H9 (cell line): Measurements from ENCODE around the gene INPP5A. TPM values are rescaled to one million over a fixed set of nuclear protein-coding genes. Genes with fewer than 3 reads are reported as not detected.
"Not testable (repeated sequence)": the region's sequence is repeated elsewhere in the genome, so short reads cannot be mapped to it uniquely, and the experiment has no call there.

Experiments
- DNase-seq: peaks from one replicate; pipeline ENCODE4 v3.0.0-alpha.2; 2017
- H2AFZ ChIP-seq: one replicate; pipeline ENCODE4 v1.6.1; 2013; ENCODE audit warnings: mild to moderate bottlenecking, low read length, control low read depth, moderate library complexity
- H2AK5ac ChIP-seq: 2 replicates; pipeline ENCODE4 v1.6.1; 2013; ENCODE audit warnings: low read length, control low read depth, mixed read lengths; ENCODE audit not compliant: insufficient read length
- H2BK120ac ChIP-seq: one replicate; pipeline ENCODE4 v1.6.1; 2013; ENCODE audit warnings: low read depth, mild to moderate bottlenecking, low read length, control low read depth, inconsistent platforms; ENCODE audit not compliant: poor library complexity, severe bottlenecking
- H2BK12ac ChIP-seq: 2 replicates; pipeline ENCODE4 v1.6.1; 2013; ENCODE audit warnings: low read length, control low read depth, mixed read lengths, low read depth; ENCODE audit not compliant: insufficient read length
- H2BK15ac ChIP-seq: 2 replicates; pipeline ENCODE4 v1.6.1; 2013; ENCODE audit warnings: low read depth, low read length, control low read depth
- H2BK20ac ChIP-seq: one replicate; pipeline ENCODE4 v1.6.1; 2013; ENCODE audit warnings: low read depth, mild to moderate bottlenecking, low read length, control low read depth, inconsistent platforms; ENCODE audit not compliant: poor library complexity, severe bottlenecking
- H2BK5ac ChIP-seq: 2 replicates; pipeline ENCODE4 v1.6.1; 2013; ENCODE audit warnings: low read length, control low read depth, mixed read lengths; ENCODE audit not compliant: insufficient read length
- H3K14ac ChIP-seq: 2 replicates; pipeline ENCODE4 v1.6.1; 2013; ENCODE audit warnings: low read length, control low read depth; ENCODE audit not compliant: insufficient read depth
- H3K18ac ChIP-seq: 2 replicates; pipeline ENCODE4 v1.6.1; 2013; ENCODE audit warnings: low read depth, mild to moderate bottlenecking, mixed read lengths, low read length, control low read depth; ENCODE audit not compliant: insufficient read length
- H3K23ac ChIP-seq: 2 replicates; pipeline ENCODE4 v1.6.1; 2013; ENCODE audit warnings: low read length, control low read depth, mixed read lengths, low read depth; ENCODE audit not compliant: insufficient read length
- H3K23me2 ChIP-seq: 2 replicates; pipeline ENCODE4 v1.6.1; 2013; ENCODE audit warnings: low read depth, mild to moderate bottlenecking, mixed read lengths, low read length, control low read depth; ENCODE audit not compliant: insufficient read length, poor library complexity, severe bottlenecking
- H3K27ac ChIP-seq: 2 replicates; pipeline ENCODE4 v1.5.1; 2013; ENCODE audit warnings: low read length, control low read depth, mixed read lengths, low read depth; ENCODE audit not compliant: insufficient read length
- H3K27me3 ChIP-seq: 2 replicates; pipeline ENCODE4 v1.6.1; 2013; ENCODE audit warnings: low read length, control low read depth, inconsistent platforms; ENCODE audit not compliant: insufficient read depth
- H3K4ac ChIP-seq: 2 replicates; pipeline ENCODE4 v1.6.1; 2013; ENCODE audit warnings: low read depth, mild to moderate bottlenecking, control low read depth, inconsistent platforms, low read length, moderate library complexity
- H3K4me1 ChIP-seq: 2 replicates; pipeline ENCODE4 v1.6.1; 2013; ENCODE audit warnings: low read length, control low read depth, inconsistent platforms; ENCODE audit not compliant: insufficient read depth
- H3K4me2 ChIP-seq: 2 replicates; pipeline ENCODE4 v1.6.1; 2013; ENCODE audit warnings: low read length, control low read depth, mixed read lengths; ENCODE audit not compliant: insufficient read length, insufficient read depth
- H3K56ac ChIP-seq: 2 replicates; pipeline ENCODE4 v1.6.1; 2013; ENCODE audit warnings: low read depth, mild to moderate bottlenecking, mixed read lengths, low read length, control low read depth; ENCODE audit not compliant: insufficient read length
- H3K79me1 ChIP-seq: 2 replicates; pipeline ENCODE4 v1.6.1; 2013; ENCODE audit warnings: low read depth, mild to moderate bottlenecking, moderate library complexity, low read length, control low read depth, inconsistent platforms; ENCODE audit not compliant: insufficient read depth, poor library complexity, severe bottlenecking
- H3K79me2 ChIP-seq: 2 replicates; pipeline ENCODE4 v1.6.1; 2013; ENCODE audit warnings: low read length, control low read depth, inconsistent platforms; ENCODE audit not compliant: insufficient read depth
- H3K9ac ChIP-seq: 2 replicates; pipeline ENCODE4 v1.6.1; 2013; ENCODE audit warnings: low read length, control low read depth, mixed read lengths; ENCODE audit not compliant: insufficient read length; ENCODE audit errors: extremely low read depth
- H3K9me3 ChIP-seq: one replicate; pipeline ENCODE4 v1.6.1; 2013; ENCODE audit warnings: low read depth, low read length, inconsistent platforms; ENCODE audit not compliant: control insufficient read depth
- H3T11ph ChIP-seq: one replicate; pipeline ENCODE4 v1.6.1; 2013; ENCODE audit warnings: mild to moderate bottlenecking, low read length, control low read depth, inconsistent platforms
- H4K20me1 ChIP-seq: one replicate; pipeline ENCODE4 v1.6.1; 2013; ENCODE audit not compliant: control insufficient read depth, insufficient read length, insufficient read depth
- H4K5ac ChIP-seq: 2 replicates; pipeline ENCODE4 v1.6.1; 2013; ENCODE audit warnings: low read depth, mild to moderate bottlenecking, mixed read lengths, low read length, control low read depth; ENCODE audit not compliant: insufficient read length
- H4K8ac ChIP-seq: replicated peaks from 2 replicates; pipeline ENCODE4 v1.6.1; 2013; ENCODE audit warnings: low read length, control low read depth, mixed read lengths, low read depth; ENCODE audit not compliant: insufficient read length
- H4K91ac ChIP-seq: 2 replicates; pipeline ENCODE4 v1.6.1; 2013; ENCODE audit warnings: low read depth, mild to moderate bottlenecking, moderate library complexity, mixed read lengths, low read length, control low read depth; ENCODE audit not compliant: insufficient read length
- H3K27ac Mint-ChIP-seq, 3 experiments: 2 replicates in 2 of 3; 3 replicates in 1 of 3; pipeline ENCODE4 v1.8.0; 2020 to 2021; ENCODE audit warnings: mixed read lengths in 3 of 3, mild to moderate bottlenecking in 1 of 3, moderate library complexity in 1 of 3
- H3K27me3 Mint-ChIP-seq: 2 replicates; pipeline ENCODE4 v1.8.0; 2021; ENCODE audit warnings: low read depth, mild to moderate bottlenecking, moderate library complexity, mixed read lengths
- H3K36me3 Mint-ChIP-seq, 3 experiments: 2 replicates in 2 of 3; 3 replicates in 1 of 3; pipeline ENCODE4 v1.8.0; 2020 to 2021; ENCODE audit warnings: low read depth in 3 of 3, mixed read lengths in 3 of 3; ENCODE audit not compliant: insufficient read depth in 1 of 3
- H3K4me1 Mint-ChIP-seq, 2 experiments: 2 replicates each; pipeline ENCODE4 v1.8.0; 2020; ENCODE audit warnings: mixed read lengths in 2 of 2
- H3K4me3 Mint-ChIP-seq, 2 experiments: 2 replicates in 1 of 2; 3 replicates in 1 of 2; pipeline ENCODE4 v1.8.0; 2020 to 2021; ENCODE audit warnings: mild to moderate bottlenecking in 2 of 2, mixed read lengths in 2 of 2, moderate library complexity in 1 of 2
- H3K9me3 Mint-ChIP-seq, 2 experiments: 2 replicates in 1 of 2; 3 replicates in 1 of 2; pipeline ENCODE4 v1.8.0; 2020; ENCODE audit warnings: mild to moderate bottlenecking in 2 of 2, mixed read lengths in 2 of 2, moderate library complexity in 1 of 2
- WGBS: extraction: QIAGEN DNeasy Blood & Tissue Kit; methylation state at CpG from one replicate; pipeline ENCODE4 v1.1.7; 2013; ENCODE audit warnings: missing lambda C conversion rate, low lambda C conversion rate, mixed read lengths; ENCODE audit not compliant: insufficient read length; ENCODE audit errors: extremely low coverage; 5-methylcytosine and 5-hydroxymethylcytosine counted together
- total RNA-seq: library from RNA; stranded (reverse); gene quantifications from 2 replicates; pipeline ENCODE4 v1.2.1, GENCODE V29; 2021
- TF ChIP-seq, protein P1 (sequence below): fragments of 200-600 bp; sonication (generic); conservative IDR thresholded peaks from 3 replicates; pipeline ENCODE4 v1.8.0; 2021; ENCODE audit warnings: antibody characterized with exemption, mild to moderate bottlenecking

INPP5A gene
- total RNA-seq, 1 experiment from 2014 or later = 17.7 TPM

DNA sequence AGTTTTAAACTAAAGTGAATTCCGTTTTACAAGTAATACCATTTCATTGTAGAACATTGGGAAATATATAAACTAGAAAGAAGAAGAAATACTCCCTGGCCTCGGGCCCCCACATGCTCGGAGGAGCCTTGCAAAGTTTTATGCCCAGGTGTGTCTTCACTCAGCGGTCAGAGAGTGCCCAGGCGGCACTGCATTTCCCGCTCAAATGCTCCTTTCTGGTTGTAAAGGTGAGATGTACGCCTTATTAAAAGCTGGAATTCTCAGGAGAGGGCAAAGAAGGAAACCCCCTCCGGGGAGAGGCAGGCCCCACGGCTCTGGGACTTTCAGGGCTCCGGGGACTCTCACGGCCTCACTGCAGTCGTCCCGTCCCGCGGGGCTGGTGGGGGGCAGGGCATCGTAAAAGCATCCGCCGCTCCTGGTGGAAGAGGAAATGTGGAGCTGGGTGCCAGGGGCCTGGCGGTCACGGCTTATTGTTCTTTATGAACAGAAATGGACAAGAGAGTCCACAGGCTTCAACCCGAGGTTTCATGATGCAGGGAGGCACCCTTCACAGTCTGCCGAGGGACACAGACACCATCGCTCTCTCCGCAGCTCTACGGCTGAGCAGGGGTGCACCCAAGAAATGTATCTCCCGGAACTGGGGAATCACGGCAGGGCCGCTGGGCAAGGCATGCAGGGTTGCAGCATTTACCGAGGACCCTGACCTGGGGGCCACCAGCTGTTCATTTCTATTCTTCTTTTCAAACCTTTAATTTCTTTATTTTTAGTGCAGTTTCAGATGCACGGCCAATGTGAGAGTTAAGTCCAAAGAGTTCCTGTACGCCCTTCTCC is 47.7 kb upstream of the INPP5A start:
- H2BK15ac ChIP-seq = no peak overlapping the region
- no peak overlapping the region for H3K56ac ChIP-seq
- no peak overlapping the region for H3K4ac ChIP-seq
- no peak overlapping the region for H3K27ac ChIP-seq
- no peak overlapping the region for H2BK20ac ChIP-seq
- Mint-ChIP-seq H3K9me3 (peaks cover 3 to 6% of the 10 kb centered on the region in 2 experiments; a peak in 2 of 5 replicates), H3K4me1 (no peaks in the 10 kb centered on the region), H3K4me3 (no peak overlapping the region; a peak in 1 of 5 replicates), H3K27me3 (peaks cover 26% of the 10 kb centered on the region), H3K27ac (no peak overlapping the region; a peak in 1 of 7 replicates), H3K36me3 (no peaks in the 10 kb centered on the region; a peak in 1 of 7 replicates)
- no peak overlapping the region for H2BK120ac ChIP-seq
- WGBS = no CpG with 5 or more reads among the region's 31 CpGs
- H4K91ac ChIP-seq = no peak overlapping the region
- H3K14ac ChIP-seq = no peak overlapping the region
- no peak overlapping the region for H3K9ac ChIP-seq
- no peak overlapping the region for H3K23ac ChIP-seq
- H3K18ac ChIP-seq = no peak overlapping the region
- H2BK12ac ChIP-seq = no peak overlapping the region
- H3K79me1 ChIP-seq = no peaks in the 10 kb centered on the region
- H2AK5ac ChIP-seq = no peak overlapping the region
- H3T11ph ChIP-seq = no peak overlapping the region
- no peak overlapping the region for H2AFZ ChIP-seq
- H2BK5ac ChIP-seq = no peak overlapping the region
- no peaks in the 10 kb centered on the region for H3K79me2 ChIP-seq
- TF ChIP-seq, protein P1, sequence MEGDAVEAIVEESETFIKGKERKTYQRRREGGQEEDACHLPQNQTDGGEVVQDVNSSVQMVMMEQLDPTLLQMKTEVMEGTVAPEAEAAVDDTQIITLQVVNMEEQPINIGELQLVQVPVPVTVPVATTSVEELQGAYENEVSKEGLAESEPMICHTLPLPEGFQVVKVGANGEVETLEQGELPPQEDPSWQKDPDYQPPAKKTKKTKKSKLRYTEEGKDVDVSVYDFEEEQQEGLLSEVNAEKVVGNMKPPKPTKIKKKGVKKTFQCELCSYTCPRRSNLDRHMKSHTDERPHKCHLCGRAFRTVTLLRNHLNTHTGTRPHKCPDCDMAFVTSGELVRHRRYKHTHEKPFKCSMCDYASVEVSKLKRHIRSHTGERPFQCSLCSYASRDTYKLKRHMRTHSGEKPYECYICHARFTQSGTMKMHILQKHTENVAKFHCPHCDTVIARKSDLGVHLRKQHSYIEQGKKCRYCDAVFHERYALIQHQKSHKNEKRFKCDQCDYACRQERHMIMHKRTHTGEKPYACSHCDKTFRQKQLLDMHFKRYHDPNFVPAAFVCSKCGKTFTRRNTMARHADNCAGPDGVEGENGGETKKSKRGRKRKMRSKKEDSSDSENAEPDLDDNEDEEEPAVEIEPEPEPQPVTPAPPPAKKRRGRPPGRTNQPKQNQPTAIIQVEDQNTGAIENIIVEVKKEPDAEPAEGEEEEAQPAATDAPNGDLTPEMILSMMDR = no peak
- no peak overlapping the region for H4K8ac ChIP-seq
- no peak overlapping the region for H4K5ac ChIP-seq
- no peaks in the 10 kb centered on the region for H3K23me2 ChIP-seq
- H3K4me2 ChIP-seq = no peak overlapping the region
- no peaks in the 10 kb centered on the region for H3K4me1 ChIP-seq
- peak; percentile 18 for DNase-seq
- H3K9me3 ChIP-seq = no peaks in the 10 kb centered on the region
- H3K27me3 ChIP-seq = no peaks in the 10 kb centered on the region
- no peaks in the 10 kb centered on the region for H4K20me1 ChIP-seq

DNA sequence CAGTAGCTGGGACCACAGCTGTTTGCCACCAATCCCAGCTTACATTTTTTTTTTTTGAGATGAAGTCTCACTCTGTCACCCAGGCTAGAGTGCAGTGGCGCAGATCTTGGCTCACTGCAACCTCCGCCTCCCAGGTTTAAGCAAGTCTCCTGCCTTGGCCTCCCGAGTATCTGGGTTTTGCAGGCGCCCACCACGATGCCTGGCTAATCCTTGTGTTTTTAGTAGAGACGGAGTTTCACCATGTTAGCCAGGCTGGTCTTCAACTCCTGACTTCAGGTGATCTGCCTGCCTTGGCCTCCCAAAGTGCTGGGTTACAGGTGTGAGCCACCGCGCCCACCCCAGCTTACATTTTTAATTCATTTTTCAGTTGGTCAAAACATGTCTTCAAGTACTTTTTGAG is 46.1 kb upstream of the INPP5A start:
- H2BK20ac ChIP-seq, H2BK5ac ChIP-seq, H3K9me3 Mint-ChIP-seq, H3K14ac ChIP-seq, H3K9me3 ChIP-seq, H3K27ac ChIP-seq, H4K91ac ChIP-seq, H3K18ac ChIP-seq, DNase-seq, H3T11ph ChIP-seq, H2AK5ac ChIP-seq, H4K20me1 ChIP-seq, H3K4me3 Mint-ChIP-seq, H3K4me1 ChIP-seq, H3K4me1 Mint-ChIP-seq, H3K56ac ChIP-seq, H3K4ac ChIP-seq, H2BK120ac ChIP-seq, H4K8ac ChIP-seq, H4K5ac ChIP-seq, H3K27ac Mint-ChIP-seq, H3K9ac ChIP-seq, H2BK15ac ChIP-seq, H3K79me1 ChIP-seq, H2BK12ac ChIP-seq, H3K36me3 Mint-ChIP-seq, H3K23ac ChIP-seq, H3K23me2 ChIP-seq, H3K79me2 ChIP-seq, H2AFZ ChIP-seq, H3K27me3 ChIP-seq, H3K4me2 ChIP-seq: not testable (repeated sequence)
- H3K27me3 Mint-ChIP-seq = peaks cover 23% of the 10 kb centered on the region
- WGBS = no CpG with 5 or more reads among the region's 8 CpGs
